Esophagus muscularis mucosa (tissue), 4 donors: ENCODE measurements around the gene PTPN3.

Experiments
- EP300 ChIP-seq: sonication (generic); formaldehyde crosslinking; IDR thresholded peaks from one replicate; pipeline ENCODE4 v1.6.1; 2017; ENCODE audit warnings: antibody characterized with exemption
- POLR2A ChIP-seq: fragments of 450-650 bp; IDR thresholded peaks from one replicate; pipeline ENCODE4 v1.6.1; 2017; ENCODE audit warnings: antibody characterized with exemption, moderate library complexity, mild to moderate bottlenecking, low read depth
- POLR2AphosphoS5 ChIP-seq, 2 donors: sonication (generic); formaldehyde crosslinking; IDR thresholded peaks; one replicate each; pipeline ENCODE4 v1.6.1; 2017; ENCODE audit warnings: antibody characterized with exemption in 2 of 2
- TF ChIP-seq, protein P1 (sequence below), 3 experiments: fragments of 200-600 bp in 2 of 3; fragments of 450-650 bp in 1 of 3; sonication (generic) in 2 of 3; IDR thresholded peaks; one replicate each; pipeline ENCODE4 v1.5.1; 2017 to 2019; ENCODE audit warnings: antibody characterized with exemption in 3 of 3, mild to moderate bottlenecking in 2 of 3, moderate library complexity in 1 of 3

DNA sequence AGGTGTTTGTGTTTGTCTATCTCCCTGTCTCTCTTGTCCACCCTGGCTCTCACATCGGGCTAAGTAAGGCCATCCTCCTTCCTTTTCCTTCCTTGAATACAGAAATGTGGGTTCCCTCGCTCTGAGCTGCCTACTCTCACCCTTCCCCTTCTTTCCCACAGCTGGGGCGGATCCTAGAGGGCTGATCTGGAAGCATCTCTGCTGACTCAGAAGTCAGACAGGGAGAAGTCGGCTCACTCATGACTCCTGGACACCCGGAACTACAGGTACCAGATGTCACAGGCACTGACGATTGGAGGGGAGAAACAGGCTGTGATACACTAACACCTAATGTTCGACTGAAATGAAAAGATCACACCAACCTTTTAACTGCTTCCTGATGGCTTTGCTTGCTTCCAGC, 41.3 kb downstream of the PTPN3 start:
- TF ChIP-seq, protein P1, sequence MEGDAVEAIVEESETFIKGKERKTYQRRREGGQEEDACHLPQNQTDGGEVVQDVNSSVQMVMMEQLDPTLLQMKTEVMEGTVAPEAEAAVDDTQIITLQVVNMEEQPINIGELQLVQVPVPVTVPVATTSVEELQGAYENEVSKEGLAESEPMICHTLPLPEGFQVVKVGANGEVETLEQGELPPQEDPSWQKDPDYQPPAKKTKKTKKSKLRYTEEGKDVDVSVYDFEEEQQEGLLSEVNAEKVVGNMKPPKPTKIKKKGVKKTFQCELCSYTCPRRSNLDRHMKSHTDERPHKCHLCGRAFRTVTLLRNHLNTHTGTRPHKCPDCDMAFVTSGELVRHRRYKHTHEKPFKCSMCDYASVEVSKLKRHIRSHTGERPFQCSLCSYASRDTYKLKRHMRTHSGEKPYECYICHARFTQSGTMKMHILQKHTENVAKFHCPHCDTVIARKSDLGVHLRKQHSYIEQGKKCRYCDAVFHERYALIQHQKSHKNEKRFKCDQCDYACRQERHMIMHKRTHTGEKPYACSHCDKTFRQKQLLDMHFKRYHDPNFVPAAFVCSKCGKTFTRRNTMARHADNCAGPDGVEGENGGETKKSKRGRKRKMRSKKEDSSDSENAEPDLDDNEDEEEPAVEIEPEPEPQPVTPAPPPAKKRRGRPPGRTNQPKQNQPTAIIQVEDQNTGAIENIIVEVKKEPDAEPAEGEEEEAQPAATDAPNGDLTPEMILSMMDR (IDR thresholded peaks at IDR 0.05), result no peak
- TF ChIP-seq EP300 (no peak), POLR2A (no peak), POLR2AphosphoS5 (IDR thresholded peaks at IDR 0.05) (no peak)
